ENCODE measurements around the gene FAF1. TPM values are rescaled to one million over a fixed set of nuclear protein-coding genes. Genes with fewer than 3 reads are reported as not detected.
A peak's percentile ranks its signal among the peaks of the same experiment; 100 is the strongest.

FAF1 gene
- total and polyA plus RNA-seq, 9 of the 15 experiments (the other 6 are each of a cell fraction or from before 2014, with no cell fraction given): 48.7 to 225 (median 118) TPM

DNA sequence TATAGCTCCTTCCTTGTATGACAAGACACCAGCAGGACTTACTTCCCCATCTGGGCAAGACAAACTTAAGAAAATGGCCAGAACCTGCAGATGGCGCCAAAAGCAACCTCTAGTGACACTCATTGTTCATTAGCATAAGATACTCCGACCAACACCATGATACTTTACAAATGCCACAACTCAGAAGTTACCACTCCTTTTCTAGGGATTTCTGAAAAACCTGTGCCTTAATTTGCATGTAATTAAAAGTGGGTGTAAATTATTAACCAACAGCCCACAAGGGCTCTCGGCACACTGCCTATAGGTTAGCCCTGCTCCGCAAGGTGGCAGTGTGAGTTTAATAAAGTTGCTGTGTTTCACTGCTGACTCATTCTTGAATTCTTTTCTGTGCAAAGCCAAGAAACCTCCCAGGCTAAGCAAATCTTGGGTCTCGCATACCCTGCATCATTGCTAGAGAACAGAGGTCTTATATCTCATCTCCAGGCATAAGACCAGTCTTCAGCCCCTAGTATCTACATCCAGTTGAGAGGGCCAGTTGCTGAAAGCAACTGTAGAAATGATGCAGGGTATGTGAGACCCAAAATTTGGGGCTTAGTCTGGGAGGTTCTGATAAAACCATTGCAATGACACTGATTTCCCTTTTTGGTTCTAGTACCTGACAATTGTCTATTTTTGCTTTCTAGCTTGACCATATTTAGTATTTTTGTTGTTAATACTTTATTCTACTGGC, 86.4 kb downstream of the FAF1 start (continued):
- TF ChIP-seq ZC3H4 (CRISPR knock-in tag; IDR thresholded peaks at IDR 0.05; ENCODE audit: borderline replicate concordance) (no peak), KLF16 (IDR thresholded peaks at IDR 0.05) (no peak; the same call in 1 of the 2 replicates), ELK3 (CRISPR knock-in tag; IDR thresholded peaks at IDR 0.05) (no peak), ZNF197 (CRISPR knock-in tag; IDR thresholded peaks at IDR 0.05; ENCODE audit: low read depth) (no peak), SNIP1 (IDR thresholded peaks at IDR 0.05; ENCODE audit: low read depth) (0 out of 2 replicates have a peak, but pooled peaks have one; percentile 27), YBX1 (IDR thresholded peaks at IDR 0.05) (no peak), ZNF586 (CRISPR knock-in tag; conservative IDR thresholded peaks at IDR 0.05) (no peak), TFAM (CRISPR knock-in tag; conservative IDR thresholded peaks at IDR 0.05) (no peak), ATF3 (IDR thresholded peaks at IDR 0.05) (peak; percentile 90), ATF3 (CRISPR knock-in tag; conservative IDR thresholded peaks at IDR 0.05) (peak; percentile 67; the same call in 1 of the 2 replicates), ZNF347 (CRISPR knock-in tag; IDR thresholded peaks at IDR 0.05; ENCODE audit: low read depth) (no peak), MCM7 (IDR thresholded peaks at IDR 0.05) (peak in 1 of 2 experiments; percentile 28; a peak in 1 of 4 replicates), PCBP1 (IDR thresholded peaks at IDR 0.05; ENCODE audit: low read depth, low read length, poor library complexity, severe bottlenecking) (no peak), ELF2 (CRISPR knock-in tag; IDR thresholded peaks at IDR 0.05) (no peak), SRSF7 (optimal IDR thresholded peaks at IDR 0.05; ENCODE audit: low read depth, low read length) (no peak), CXXC5 (CRISPR knock-in tag; IDR thresholded peaks at IDR 0.05) (peak; percentile 33; the same call in 1 of the 2 replicates), DMBX1 (CRISPR knock-in tag; IDR thresholded peaks at IDR 0.05; ENCODE audit: borderline replicate concordance) (no peak), HDAC2 (IDR thresholded peaks at IDR 0.05) (peak; percentile 91), TARDBP (IDR thresholded peaks at IDR 0.05) (peak; percentile 83; the same call in 1 of the 2 replicates), CREB1 (IDR thresholded peaks at IDR 0.05) (peak; percentile 18; the same call in 1 of the 2 replicates), CREB1 (CRISPR knock-in tag; IDR thresholded peaks at IDR 0.05) (peak; percentile 29; the same call in 1 of the 2 replicates), ZNF253 (CRISPR knock-in tag; conservative IDR thresholded peaks at IDR 0.05) (no peak), MYNN (IDR thresholded peaks at IDR 0.05) (0 out of 2 replicates have a peak, but pooled peaks have one; percentile 28), MYNN (CRISPR knock-in tag; IDR thresholded peaks at IDR 0.05) (no peak)
- TF ChIP-seq, protein P1, sequence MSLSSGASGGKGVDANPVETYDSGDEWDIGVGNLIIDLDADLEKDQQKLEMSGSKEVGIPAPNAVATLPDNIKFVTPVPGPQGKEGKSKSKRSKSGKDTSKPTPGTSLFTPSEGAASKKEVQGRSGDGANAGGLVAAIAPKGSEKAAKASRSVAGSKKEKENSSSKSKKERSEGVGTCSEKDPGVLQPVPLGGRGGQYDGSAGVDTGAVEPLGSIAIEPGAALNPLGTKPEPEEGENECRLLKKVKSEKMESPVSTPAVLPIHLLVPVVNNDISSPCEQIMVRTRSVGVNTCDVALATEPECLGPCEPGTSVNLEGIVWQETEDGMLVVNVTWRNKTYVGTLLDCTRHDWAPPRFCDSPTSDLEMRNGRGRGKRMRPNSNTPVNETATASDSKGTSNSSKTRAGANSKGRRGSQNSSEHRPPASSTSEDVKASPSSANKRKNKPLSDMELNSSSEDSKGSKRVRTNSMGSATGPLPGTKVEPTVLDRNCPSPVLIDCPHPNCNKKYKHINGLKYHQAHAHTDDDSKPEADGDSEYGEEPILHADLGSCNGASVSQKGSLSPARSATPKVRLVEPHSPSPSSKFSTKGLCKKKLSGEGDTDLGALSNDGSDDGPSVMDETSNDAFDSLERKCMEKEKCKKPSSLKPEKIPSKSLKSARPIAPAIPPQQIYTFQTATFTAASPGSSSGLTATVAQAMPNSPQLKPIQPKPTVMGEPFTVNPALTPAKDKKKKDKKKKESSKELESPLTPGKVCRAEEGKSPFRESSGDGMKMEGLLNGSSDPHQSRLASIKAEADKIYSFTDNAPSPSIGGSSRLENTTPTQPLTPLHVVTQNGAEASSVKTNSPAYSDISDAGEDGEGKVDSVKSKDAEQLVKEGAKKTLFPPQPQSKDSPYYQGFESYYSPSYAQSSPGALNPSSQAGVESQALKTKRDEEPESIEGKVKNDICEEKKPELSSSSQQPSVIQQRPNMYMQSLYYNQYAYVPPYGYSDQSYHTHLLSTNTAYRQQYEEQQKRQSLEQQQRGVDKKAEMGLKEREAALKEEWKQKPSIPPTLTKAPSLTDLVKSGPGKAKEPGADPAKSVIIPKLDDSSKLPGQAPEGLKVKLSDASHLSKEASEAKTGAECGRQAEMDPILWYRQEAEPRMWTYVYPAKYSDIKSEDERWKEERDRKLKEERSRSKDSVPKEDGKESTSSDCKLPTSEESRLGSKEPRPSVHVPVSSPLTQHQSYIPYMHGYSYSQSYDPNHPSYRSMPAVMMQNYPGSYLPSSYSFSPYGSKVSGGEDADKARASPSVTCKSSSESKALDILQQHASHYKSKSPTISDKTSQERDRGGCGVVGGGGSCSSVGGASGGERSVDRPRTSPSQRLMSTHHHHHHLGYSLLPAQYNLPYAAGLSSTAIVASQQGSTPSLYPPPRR (CRISPR knock-in tag; IDR thresholded peaks at IDR 0.05; ENCODE audit: borderline replicate concordance): no peak

Data from K562 (cell line).